ENCODE results near the gene INSL3.

The INSL3 gene

GRCh38 chr19:17835182-17836006 is 14.1 kb upstream of the INSL3 start:
- H4K20me1 ChIP-seq (ENCODE audit: control insufficient read depth, insufficient read depth, low read depth, low read length), result no peaks in the 10 kb centered on the region
- H3K4me3 ChIP-seq (ENCODE audit: low read length), result no peak overlapping the region
- H3K9me2 ChIP-seq (replicated peaks; ENCODE audit: control insufficient read depth, low read length), result no peaks in the 10 kb centered on the region
- H3K36me3 ChIP-seq (ENCODE audit: control insufficient read depth, low read length), result no peaks in the 10 kb centered on the region
- H3K27me3 ChIP-seq (ENCODE audit: control insufficient read depth, low read length), result no peaks in the 10 kb centered on the region
- TF ChIP-seq CTCF (IDR thresholded peaks at IDR 0.05; ENCODE audit: low read depth, low read length, poor library complexity, severe bottlenecking) (no peak), EZH2phosphoT487 (IDR thresholded peaks at IDR 0.05; ENCODE audit: borderline replicate concordance, low read length) (no peak)
- H3K4me1 ChIP-seq (ENCODE audit: control insufficient read depth, low read length), result no peaks in the 10 kb centered on the region
- no peak overlapping the region for H3K4me2 ChIP-seq (ENCODE audit: low read length)
- H3F3A ChIP-seq (ENCODE audit: control insufficient read depth, insufficient read depth), result no peaks in the 10 kb centered on the region
- H3K27ac ChIP-seq (ENCODE audit: low read depth, low read length), result no peak overlapping the region
- H3K9me3 ChIP-seq (ENCODE audit: control insufficient read depth, insufficient read depth, low read length), result peaks cover 4% of the 10 kb centered on the region; the same call in 1 of the 2 replicates
- no peaks in the 10 kb centered on the region for H3K79me2 ChIP-seq (ENCODE audit: control insufficient read depth, low read length)

- H4K20me1 ChIP-seq (ENCODE audit: control insufficient read depth, insufficient read depth, low read depth, low read length), result no peaks in the 10 kb centered on the region
- no peaks in the 10 kb centered on the region for H3K79me2 ChIP-seq (ENCODE audit: control insufficient read depth, low read length)
- H3K4me1 ChIP-seq (ENCODE audit: control insufficient read depth, low read length), result no peaks in the 10 kb centered on the region
- H3K4me3 ChIP-seq (ENCODE audit: low read length), result no peak overlapping the region
- no peaks in the 10 kb centered on the region for H3K27me3 ChIP-seq (ENCODE audit: control insufficient read depth, low read length)
- no peak overlapping the region for H3K27ac ChIP-seq (ENCODE audit: low read depth, low read length)
- H3K9me3 ChIP-seq (ENCODE audit: control insufficient read depth, insufficient read depth, low read length), result peaks cover 4% of the 10 kb centered on the region; the same call in 1 of the 2 replicates
- no peaks in the 10 kb centered on the region for H3F3A ChIP-seq (ENCODE audit: control insufficient read depth, insufficient read depth)
- TF ChIP-seq CTCF (IDR thresholded peaks at IDR 0.05; ENCODE audit: low read depth, low read length, poor library complexity, severe bottlenecking) (no peak), EZH2phosphoT487 (IDR thresholded peaks at IDR 0.05; ENCODE audit: borderline replicate concordance, low read length) (no peak)
- H3K4me2 ChIP-seq (ENCODE audit: low read length), result no peak overlapping the region
- no peaks in the 10 kb centered on the region for H3K36me3 ChIP-seq (ENCODE audit: control insufficient read depth, low read length)
- no peaks in the 10 kb centered on the region for H3K9me2 ChIP-seq (replicated peaks; ENCODE audit: control insufficient read depth, low read length)
Observed at GRCh38 chr19:17834350-17835181, 13.2 kb upstream of the INSL3 start.

GRCh38 chr19:17832443-17833208 is 11.3 kb upstream of the INSL3 start:
- H3K4me1 ChIP-seq (ENCODE audit: control insufficient read depth, low read length), result no peaks in the 10 kb centered on the region
- peaks cover 4% of the 10 kb centered on the region; the same call in 1 of the 2 replicates for H3K9me3 ChIP-seq (ENCODE audit: control insufficient read depth, insufficient read depth, low read length)
- H3K79me2 ChIP-seq (ENCODE audit: control insufficient read depth, low read length), result no peaks in the 10 kb centered on the region
- TF ChIP-seq CTCF (IDR thresholded peaks at IDR 0.05; ENCODE audit: low read depth, low read length, poor library complexity, severe bottlenecking) (no peak), EZH2phosphoT487 (IDR thresholded peaks at IDR 0.05; ENCODE audit: borderline replicate concordance, low read length) (no peak)
- H3F3A ChIP-seq (ENCODE audit: control insufficient read depth, insufficient read depth), result no peaks in the 10 kb centered on the region
- no peaks in the 10 kb centered on the region for H3K9me2 ChIP-seq (replicated peaks; ENCODE audit: control insufficient read depth, low read length)
- no peak overlapping the region for H3K27ac ChIP-seq (ENCODE audit: low read depth, low read length)
- H4K20me1 ChIP-seq (ENCODE audit: control insufficient read depth, insufficient read depth, low read depth, low read length), result no peaks in the 10 kb centered on the region
- H3K36me3 ChIP-seq (ENCODE audit: control insufficient read depth, low read length), result no peaks in the 10 kb centered on the region
- H3K4me2 ChIP-seq (ENCODE audit: low read length), result no peak overlapping the region
- no peak overlapping the region for H3K4me3 ChIP-seq (ENCODE audit: low read length)
- H3K27me3 ChIP-seq (ENCODE audit: control insufficient read depth, low read length), result no peaks in the 10 kb centered on the region
